Suprapubic skin (tissue), 4 donors: ENCODE measurements around the gene KIF6. TPM values are rescaled to one million over a fixed set of nuclear protein-coding genes. Genes with fewer than 3 reads are reported as not detected.
"Not testable (repeated sequence)": the region's sequence is repeated elsewhere in the genome, so short reads cannot be mapped to it uniquely, and the experiment has no call there.

Experiments
- DNase-seq, 2 donors: peaks; one replicate each; pipeline ENCODE4 v3.0.0-alpha.2; 2019; ENCODE audit warnings: low spot score in 2 of 2
- H3K27ac ChIP-seq: fragments of 200-600 bp; sonication (generic); one replicate; pipeline ENCODE4 v1.5.1; 2019
- H3K27me3 ChIP-seq: fragments of 200-600 bp; sonication (generic); one replicate; pipeline ENCODE4 v1.5.1; 2019
- H3K36me3 ChIP-seq: fragments of 200-600 bp; sonication (generic); one replicate; pipeline ENCODE4 v1.5.1; 2019
- H3K4me1 ChIP-seq: fragments of 200-600 bp; sonication (generic); one replicate; pipeline ENCODE4 v1.5.1; 2019
- H3K4me3 ChIP-seq: fragments of 200-600 bp; sonication (generic); one replicate; pipeline ENCODE4 v1.5.1; 2019; ENCODE audit warnings: mild to moderate bottlenecking
- H3K9me3 ChIP-seq: fragments of 200-600 bp; sonication (generic); one replicate; pipeline ENCODE4 v1.5.1; 2019
- CTCF ChIP-seq, 2 donors: fragments of 200-600 bp in 1 of 2; fragments of 450-650 bp in 1 of 2; sonication (generic) in 1 of 2; IDR thresholded peaks; one replicate each; pipeline ENCODE4 v1.5.1; 2016 to 2019; ENCODE audit warnings: antibody characterized with exemption in 2 of 2, mild to moderate bottlenecking in 1 of 2, moderate library complexity in 1 of 2
- EP300 ChIP-seq: sonication (generic); formaldehyde crosslinking; IDR thresholded peaks from one replicate; pipeline ENCODE4 v1.6.1; 2017; ENCODE audit warnings: antibody characterized with exemption
- POLR2A ChIP-seq, 2 donors: fragments of 450-650 bp; IDR thresholded peaks; one replicate each; pipeline ENCODE4 v1.6.1; 2017; ENCODE audit warnings: antibody characterized with exemption in 2 of 2, mild to moderate bottlenecking in 2 of 2, moderate library complexity in 2 of 2
- POLR2AphosphoS5 ChIP-seq, 3 donors: sonication (generic); formaldehyde crosslinking; IDR thresholded peaks; one replicate each; pipeline ENCODE4 v1.6.1; 2017; ENCODE audit warnings: antibody characterized with exemption in 3 of 3
- WGBS: methylation state at CpG from one replicate; pipeline ENCODE4 v1.1.5; 2018; 5-methylcytosine and 5-hydroxymethylcytosine counted together
- total RNA-seq, 4 donors: library from RNA; depleted of rRNA; stranded (reverse); fragments of >200 nt; gene quantifications; one replicate each; pipeline ENCODE4 v1.1.0, GENCODE V29; 2016

Gene KIF6
- total RNA-seq, 4 donors from 2014 or later: 0.18 to 1.1 TPM; not detected in 2

GRCh38 chr6:39493174-39493573 lies 232.0 kb downstream of the KIF6 start:
- H3K36me3 ChIP-seq: no peaks in the 10 kb centered on the region
- no peak overlapping the region for H3K27ac ChIP-seq
- peaks cover 11% of the 10 kb centered on the region for H3K4me1 ChIP-seq
- H3K27me3 ChIP-seq: no peaks in the 10 kb centered on the region
- no peak overlapping the region for H3K4me3 ChIP-seq
- TF ChIP-seq EP300: no peak
- TF ChIP-seq POLR2A (IDR thresholded peaks at IDR 0.05): no peak
- DNase-seq: no peak
- H3K9me3 ChIP-seq: no peaks in the 10 kb centered on the region

- no peak for DNase-seq
These were observed 235.1 kb downstream of the KIF6 start for GRCh38 chr6:39490108-39490507.

GRCh38 chr6:39488255-39488879 lies 236.8 kb downstream of the KIF6 start:
- Histone ChIP-seq H3K4me3 (no peak overlapping the region), H3K27me3 (no peaks in the 10 kb centered on the region), H3K36me3 (no peaks in the 10 kb centered on the region), H3K4me1 (peaks cover 4% of the 10 kb centered on the region), H3K9me3 (no peaks in the 10 kb centered on the region), H3K27ac (no peak overlapping the region)
- DNase-seq: no peak
- TF ChIP-seq POLR2AphosphoS5 (IDR thresholded peaks at IDR 0.05) (no peak), EP300 (no peak), POLR2A (IDR thresholded peaks at IDR 0.05) (no peak), CTCF (IDR thresholded peaks at IDR 0.05) (no peak)
- WGBS: 76% methylated on average over 1 of the region's 1 CpG

More at GRCh38 chr6:39490108-39490507, 235.1 kb downstream of the KIF6 start:
- H3K27me3 ChIP-seq: no peaks in the 10 kb centered on the region
- no peaks in the 10 kb centered on the region for H3K36me3 ChIP-seq
- no peaks in the 10 kb centered on the region for H3K9me3 ChIP-seq
- H3K4me3 ChIP-seq: no peak overlapping the region
- TF ChIP-seq CTCF (IDR thresholded peaks at IDR 0.05): no peak
- TF ChIP-seq EP300: no peak
- no peak for TF ChIP-seq POLR2AphosphoS5 (IDR thresholded peaks at IDR 0.05)
- TF ChIP-seq POLR2A (IDR thresholded peaks at IDR 0.05): no peak
- peaks cover 5% of the 10 kb centered on the region for H3K4me1 ChIP-seq
- 59% methylated on average over 3 of the region's 3 CpGs for WGBS
- no peak overlapping the region for H3K27ac ChIP-seq

- TF ChIP-seq EP300: no peak
- no peak for TF ChIP-seq CTCF (IDR thresholded peaks at IDR 0.05)
- TF ChIP-seq POLR2A (IDR thresholded peaks at IDR 0.05): no peak
- no peak overlapping the region for H3K4me3 ChIP-seq
- no peaks in the 10 kb centered on the region for H3K36me3 ChIP-seq
- H3K27ac ChIP-seq: no peak overlapping the region
- 88% methylated on average over 3 of the region's 3 CpGs for WGBS
- H3K4me1 ChIP-seq: no peaks in the 10 kb centered on the region
- no peaks in the 10 kb centered on the region for H3K9me3 ChIP-seq
- DNase-seq: no peak
- H3K27me3 ChIP-seq: no peaks in the 10 kb centered on the region
These were observed 240.9 kb downstream of the KIF6 start for GRCh38 chr6:39484276-39484675.

GRCh38 chr6:39479819-39480218 lies 245.4 kb downstream of the KIF6 start:
- not testable (repeated sequence) for H3K27me3 ChIP-seq, H3K4me3 ChIP-seq, H3K27ac ChIP-seq, H3K9me3 ChIP-seq, H3K36me3 ChIP-seq, DNase-seq, H3K4me1 ChIP-seq
- WGBS: 90% methylated on average over 1 of the region's 1 CpG

- H3K36me3 ChIP-seq: no peaks in the 10 kb centered on the region
- no peak overlapping the region for H3K27ac ChIP-seq
- H3K4me1 ChIP-seq: no peaks in the 10 kb centered on the region
- no peak overlapping the region for H3K4me3 ChIP-seq
- no peak for DNase-seq
- TF ChIP-seq EP300 (no peak), POLR2A (IDR thresholded peaks at IDR 0.05) (no peak), CTCF (IDR thresholded peaks at IDR 0.05) (no peak), POLR2AphosphoS5 (IDR thresholded peaks at IDR 0.05) (no peak)
- H3K27me3 ChIP-seq: no peaks in the 10 kb centered on the region
- WGBS: 80% methylated on average over 1 of the region's 1 CpG
- H3K9me3 ChIP-seq: no peaks in the 10 kb centered on the region
These were observed 248.5 kb downstream of the KIF6 start for GRCh38 chr6:39476670-39477069.
